B cell (primary cell): ENCODE results near the gene CCDC192. TPM values are rescaled to one million over a fixed set of nuclear protein-coding genes. Genes with fewer than 3 reads are reported as not detected.

ENCODE experiments used
- ATAC-seq: fragments of 200-7000 bp; cut with Tn5 transposase; one replicate; pipeline ENCODE4 v1.10.0; 2021; ENCODE audit warnings: low read depth, mild to moderate bottlenecking, moderate number of reproducible peaks, moderate library complexity
- CTCF ChIA-PET: fragments of 350-600 bp; sonication (Branson Sonifier 250); formaldehyde crosslinking; loops from one replicate; lab custom pipeline; 2021; ENCODE audit warnings: antibody characterized with exemption, inconsistent platforms; lab: Charles Lee
- POLR2A ChIA-PET: fragments of 350-600 bp; sonication (Branson Sonifier 250); formaldehyde crosslinking; loops from one replicate; lab custom pipeline; 2021; ENCODE audit warnings: antibody characterized with exemption; lab: Charles Lee
- DNase-seq: peaks from one replicate; pipeline ENCODE4 v3.0.0; 2013
- H2AFZ ChIP-seq: 2 replicates; pipeline ENCODE4 v1.6.1; 2012; ENCODE audit warnings: mild to moderate bottlenecking, low read depth, low read length; ENCODE audit not compliant: insufficient read depth, poor library complexity, severe bottlenecking
- H3K27ac ChIP-seq, 2 donors: 1 replicate in 1 of 2; 2 replicates in 1 of 2; pipeline ENCODE4 v1.5.1; 2012 to 2013; ENCODE audit warnings: low read length in 2 of 2, mild to moderate bottlenecking in 2 of 2, moderate library complexity in 1 of 2
- H3K27me3 ChIP-seq, 4 experiments: fragments of 200-600 bp in 1 of 4; sonication (generic) in 1 of 4; replicated peaks in 1 of 4; 1 replicate in 2 of 4; 2 replicates in 2 of 4; pipeline versions ENCODE4 v1.6.1 to v1.7.0; 2013 to 2016; ENCODE audit warnings: low read length in 3 of 4, mild to moderate bottlenecking in 2 of 4, mixed read lengths in 1 of 4, moderate library complexity in 1 of 4; ENCODE audit not compliant: insufficient read depth in 4 of 4, control insufficient read depth in 3 of 4; ENCODE audit errors: control extremely low read depth in 1 of 4
- H3K36me3 ChIP-seq, 2 experiments: replicated peaks in 1 of 2; 1 replicate in 1 of 2; 2 replicates in 1 of 2; pipeline versions ENCODE4 v1.6.1 to v1.7.1; 2013; ENCODE audit warnings: low read length in 1 of 2; ENCODE audit not compliant: insufficient read depth in 2 of 2, control insufficient read depth in 1 of 2; ENCODE audit errors: control extremely low read depth in 1 of 2, extremely low read depth in 1 of 2
- H3K4me1 ChIP-seq, 2 donors: fragments of 200-600 bp in 1 of 2; sonication (generic) in 1 of 2; 1 replicate in 1 of 2; 2 replicates in 1 of 2; pipeline versions ENCODE4 v1.5.1 to v1.6.1; 2013 to 2017; ENCODE audit warnings: low read length in 2 of 2; ENCODE audit not compliant: control insufficient read depth in 2 of 2, insufficient read depth in 2 of 2
- H3K4me2 ChIP-seq: replicated peaks from 2 replicates; pipeline ENCODE3; 2012; ENCODE audit warnings: mild to moderate bottlenecking, low read depth, low read length; ENCODE audit not compliant: poor library complexity, severe bottlenecking
- H3K4me3 ChIP-seq, 5 experiments: fragments of 200-600 bp in 1 of 5; sonication (generic) in 1 of 5; 1 replicate in 3 of 5; 2 replicates in 2 of 5; pipeline versions ENCODE4 v1.5.1 to v1.7.0; 2011 to 2016; ENCODE audit warnings: low read length in 4 of 5, mild to moderate bottlenecking in 4 of 5, low read depth in 2 of 5, control low read depth in 1 of 5, moderate library complexity in 1 of 5; ENCODE audit not compliant: insufficient read depth in 1 of 5; ENCODE audit errors: control extremely low read depth in 1 of 5, extremely low read depth in 1 of 5
- H3K79me2 ChIP-seq: fragments of 200-600 bp; sonication (generic); one replicate; pipeline ENCODE4 v1.6.0; 2016; ENCODE audit warnings: low read length; ENCODE audit not compliant: control insufficient read depth, insufficient read depth
- H3K9ac ChIP-seq: fragments of 200-600 bp; sonication (generic); 2 replicates; pipeline ENCODE4 v1.6.1; 2017; ENCODE audit warnings: mild to moderate bottlenecking, low read length, moderate library complexity
- H3K9me3 ChIP-seq, 3 donors: one replicate each; pipeline versions ENCODE4 v1.6.1 to v1.7.1; 2013; ENCODE audit warnings: low read length in 2 of 3; ENCODE audit not compliant: control insufficient read depth in 2 of 3, insufficient read depth in 1 of 3; ENCODE audit errors: control extremely low read depth in 1 of 3
- H4K20me1 ChIP-seq: 2 replicates; pipeline ENCODE4 v1.6.0; 2012; ENCODE audit warnings: mild to moderate bottlenecking, low read length; ENCODE audit not compliant: insufficient read depth, control insufficient read depth, poor library complexity, severe bottlenecking
- H3K27ac Mint-ChIP-seq: one replicate; pipeline ENCODE4 v1.8.0; 2021; ENCODE audit warnings: mixed read lengths
- H3K27me3 Mint-ChIP-seq: one replicate; pipeline ENCODE4 v1.8.0; 2021; ENCODE audit warnings: mixed read lengths
- H3K4me1 Mint-ChIP-seq: one replicate; pipeline ENCODE4 v1.8.0; 2021; ENCODE audit warnings: mixed read lengths
- H3K4me3 Mint-ChIP-seq: one replicate; pipeline ENCODE4 v1.8.0; 2021; ENCODE audit warnings: mixed read lengths
- H3K9me3 Mint-ChIP-seq: one replicate; pipeline ENCODE4 v1.8.0; 2022; ENCODE audit warnings: mixed read lengths; ENCODE audit not compliant: insufficient read depth
- EZH2 ChIP-seq: IDR thresholded peaks from 2 replicates; pipeline ENCODE4 v1.6.1; 2012; ENCODE audit warnings: borderline replicate concordance, low read depth, mild to moderate bottlenecking, moderate library complexity, low read length; ENCODE audit not compliant: insufficient read depth, poor library complexity, severe bottlenecking
- WGBS: methylation state at CpG from one replicate; pipeline ENCODE4 v1.1.5; 2013; ENCODE audit warnings: missing lambda C conversion rate; ENCODE audit not compliant: insufficient coverage; 5-methylcytosine and 5-hydroxymethylcytosine counted together
- intact Hi-C: fragments of 100-400 bp; cut with micrococcal nuclease; formaldehyde crosslinking; loops from one replicate; pipeline ENCODE4 v1.10.0; 2022
- polyA plus RNA-seq: library from polyadenylated mRNA; depleted of rRNA; stranded (reverse); fragments of >200 nt; gene quantifications from 2 replicates; pipeline ENCODE4 v1.2.3, GENCODE V29; 2012
- total RNA-seq, 2 donors: library from RNA; stranded (reverse); fragments of 120-200 nt in 1 of 2; gene quantifications; 1 replicate in 1 of 2; 2 replicates in 1 of 2; pipeline versions ENCODE4 v1.2.3 to v1.2.4, GENCODE V29; 2013 to 2022
- TF ChIP-seq, protein P1 (sequence below): fragments of 200-600 bp; IDR thresholded peaks from one replicate; pipeline ENCODE4 v1.8.0; 2022; ENCODE audit warnings: antibody characterized with exemption, mild to moderate bottlenecking

CCDC192 gene
- total and polyA plus RNA-seq, 2 donors (not counting 1 experiment from before 2014, with no cell fraction given), result not detected

DNA sequence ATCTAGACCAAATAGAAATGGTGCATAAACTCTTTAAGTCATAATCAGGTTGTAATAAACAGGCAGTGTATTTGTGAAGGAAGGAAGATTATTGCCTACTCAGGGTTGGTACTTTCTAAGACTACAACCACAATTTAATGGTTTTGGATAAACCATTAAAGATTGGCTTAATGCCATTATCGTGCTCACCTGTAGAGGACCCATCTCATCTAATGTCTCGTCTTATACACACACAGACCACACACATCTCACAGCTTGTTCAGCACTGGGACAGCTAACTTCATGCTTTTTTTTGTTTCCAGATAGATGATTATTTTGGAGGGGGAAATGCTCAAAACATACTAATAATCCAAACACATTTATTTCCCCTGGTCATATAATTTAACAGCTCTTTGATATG lies 204.7 kb downstream of the CCDC192 start:
- POLR2A ChIA-PET, result no interaction called here
- no peak overlapping the region for H3K4me3 ChIP-seq

GRCh38 chr5:127909066-127909465 lies 205.9 kb downstream of the CCDC192 start:
- Mint-ChIP-seq H3K4me1 (no peaks in the 10 kb centered on the region), H3K27me3 (no peaks in the 10 kb centered on the region), H3K4me3 (no peak overlapping the region), H3K9me3 (no peaks in the 10 kb centered on the region), H3K27ac (no peak overlapping the region)
- ChIA-PET POLR2A (no interaction called here), CTCF (no interaction called here)
- no peaks in the 10 kb centered on the region for H3K4me1 ChIP-seq
- intact Hi-C loops, result no loop called here
- 80% methylated on average over 1 of the region's 3 CpGs for WGBS
- no peaks in the 10 kb centered on the region for H3K9me3 ChIP-seq
- no peaks in the 10 kb centered on the region for H3K36me3 ChIP-seq
- H3K27me3 ChIP-seq, result no peaks in the 10 kb centered on the region
- H3K4me2 ChIP-seq, result no peak overlapping the region
- no peak overlapping the region for H2AFZ ChIP-seq
- TF ChIP-seq EZH2, result no peak
- TF ChIP-seq, protein P1, sequence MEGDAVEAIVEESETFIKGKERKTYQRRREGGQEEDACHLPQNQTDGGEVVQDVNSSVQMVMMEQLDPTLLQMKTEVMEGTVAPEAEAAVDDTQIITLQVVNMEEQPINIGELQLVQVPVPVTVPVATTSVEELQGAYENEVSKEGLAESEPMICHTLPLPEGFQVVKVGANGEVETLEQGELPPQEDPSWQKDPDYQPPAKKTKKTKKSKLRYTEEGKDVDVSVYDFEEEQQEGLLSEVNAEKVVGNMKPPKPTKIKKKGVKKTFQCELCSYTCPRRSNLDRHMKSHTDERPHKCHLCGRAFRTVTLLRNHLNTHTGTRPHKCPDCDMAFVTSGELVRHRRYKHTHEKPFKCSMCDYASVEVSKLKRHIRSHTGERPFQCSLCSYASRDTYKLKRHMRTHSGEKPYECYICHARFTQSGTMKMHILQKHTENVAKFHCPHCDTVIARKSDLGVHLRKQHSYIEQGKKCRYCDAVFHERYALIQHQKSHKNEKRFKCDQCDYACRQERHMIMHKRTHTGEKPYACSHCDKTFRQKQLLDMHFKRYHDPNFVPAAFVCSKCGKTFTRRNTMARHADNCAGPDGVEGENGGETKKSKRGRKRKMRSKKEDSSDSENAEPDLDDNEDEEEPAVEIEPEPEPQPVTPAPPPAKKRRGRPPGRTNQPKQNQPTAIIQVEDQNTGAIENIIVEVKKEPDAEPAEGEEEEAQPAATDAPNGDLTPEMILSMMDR, result no peak
- no peaks in the 10 kb centered on the region for H4K20me1 ChIP-seq
- no peak overlapping the region for H3K27ac ChIP-seq
- no peak overlapping the region for H3K9ac ChIP-seq
- H3K79me2 ChIP-seq, result no peaks in the 10 kb centered on the region
- ATAC-seq (no peak), DNase-seq (peak; percentile 13)
- no peak overlapping the region for H3K4me3 ChIP-seq

More for the DNA sequence above, 204.7 kb downstream of the CCDC192 start:
- H3K27me3 ChIP-seq, result no peaks in the 10 kb centered on the region
- H3K27ac Mint-ChIP-seq, result no peak overlapping the region
- H3K4me1 ChIP-seq, result no peaks in the 10 kb centered on the region
- no peak overlapping the region for H2AFZ ChIP-seq
- no peaks in the 10 kb centered on the region for H3K9me3 ChIP-seq
- CTCF ChIA-PET, result no interaction called here
- no peak overlapping the region for H3K27ac ChIP-seq
- TF ChIP-seq EZH2, result no peak
- TF ChIP-seq, protein P1, result no peak
- no peak overlapping the region for H3K4me3 Mint-ChIP-seq
- H3K4me1 Mint-ChIP-seq, result no peaks in the 10 kb centered on the region
- intact Hi-C loops, result no loop called here
- WGBS, result no CpG with 5 or more reads among the region's 2 CpGs
- H4K20me1 ChIP-seq, result no peaks in the 10 kb centered on the region
- no peak overlapping the region for H3K4me2 ChIP-seq
- no peaks in the 10 kb centered on the region for H3K9me3 Mint-ChIP-seq
- no peaks in the 10 kb centered on the region for H3K79me2 ChIP-seq
- H3K27me3 Mint-ChIP-seq, result peaks cover 3% of the 10 kb centered on the region
- H3K36me3 ChIP-seq, result no peaks in the 10 kb centered on the region
- ATAC-seq, result no peak
- no peak overlapping the region for H3K9ac ChIP-seq
- DNase-seq, result no peak
